ENCODE measurements around the gene MORN3.

Gene MORN3

DNA sequence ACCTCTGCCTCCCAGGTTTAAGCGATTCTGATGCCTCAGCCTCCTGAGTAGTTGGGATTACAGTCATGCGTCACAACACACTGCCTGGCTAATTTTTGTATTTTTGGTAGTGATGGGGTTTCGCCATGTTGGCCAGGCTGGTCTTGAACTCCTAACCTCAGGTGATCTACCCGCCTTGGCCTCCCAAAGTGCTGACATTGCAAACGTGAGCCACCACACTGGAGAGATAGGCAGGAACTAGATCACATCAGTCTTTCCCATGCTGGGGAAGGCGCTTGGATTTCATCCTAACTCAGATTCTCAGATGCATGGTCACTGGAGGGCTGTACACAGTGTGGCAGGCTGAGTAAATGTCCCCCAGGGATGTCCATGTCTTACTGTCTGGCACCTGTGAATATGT is 61.2 kb downstream of the MORN3 start:
- no peak overlapping the region for H3K4me2 ChIP-seq (ENCODE audit: low read depth, low read length, poor library complexity, severe bottlenecking)
- H4K20me1 ChIP-seq (ENCODE audit: insufficient read depth, low read length, poor library complexity, severe bottlenecking) = no peaks in the 10 kb centered on the region
- H3K4me3 ChIP-seq (ENCODE audit: low read length, poor library complexity, severe bottlenecking) = no peak overlapping the region
- H3F3A ChIP-seq (ENCODE audit: low read depth) = no peaks in the 10 kb centered on the region
- H3K4me1 ChIP-seq (ENCODE audit: insufficient read depth, low read length, poor library complexity, severe bottlenecking) = peaks cover 6% of the 10 kb centered on the region
- TF ChIP-seq, protein P1, sequence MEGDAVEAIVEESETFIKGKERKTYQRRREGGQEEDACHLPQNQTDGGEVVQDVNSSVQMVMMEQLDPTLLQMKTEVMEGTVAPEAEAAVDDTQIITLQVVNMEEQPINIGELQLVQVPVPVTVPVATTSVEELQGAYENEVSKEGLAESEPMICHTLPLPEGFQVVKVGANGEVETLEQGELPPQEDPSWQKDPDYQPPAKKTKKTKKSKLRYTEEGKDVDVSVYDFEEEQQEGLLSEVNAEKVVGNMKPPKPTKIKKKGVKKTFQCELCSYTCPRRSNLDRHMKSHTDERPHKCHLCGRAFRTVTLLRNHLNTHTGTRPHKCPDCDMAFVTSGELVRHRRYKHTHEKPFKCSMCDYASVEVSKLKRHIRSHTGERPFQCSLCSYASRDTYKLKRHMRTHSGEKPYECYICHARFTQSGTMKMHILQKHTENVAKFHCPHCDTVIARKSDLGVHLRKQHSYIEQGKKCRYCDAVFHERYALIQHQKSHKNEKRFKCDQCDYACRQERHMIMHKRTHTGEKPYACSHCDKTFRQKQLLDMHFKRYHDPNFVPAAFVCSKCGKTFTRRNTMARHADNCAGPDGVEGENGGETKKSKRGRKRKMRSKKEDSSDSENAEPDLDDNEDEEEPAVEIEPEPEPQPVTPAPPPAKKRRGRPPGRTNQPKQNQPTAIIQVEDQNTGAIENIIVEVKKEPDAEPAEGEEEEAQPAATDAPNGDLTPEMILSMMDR (conservative IDR thresholded peaks at IDR 0.05; ENCODE audit: low read length) = no peak
- TF ChIP-seq EZH2phosphoT487 (IDR thresholded peaks at IDR 0.05; ENCODE audit: borderline replicate concordance) = no peak
- no peaks in the 10 kb centered on the region for H3K27me3 ChIP-seq (ENCODE audit: insufficient read depth, low read length, poor library complexity, severe bottlenecking)
- H3K9me3 ChIP-seq (ENCODE audit: insufficient read depth, low read depth, low read length) = no peaks in the 10 kb centered on the region
- no peaks in the 10 kb centered on the region for H3K36me3 ChIP-seq (ENCODE audit: insufficient read depth, low read length)
- H3K79me2 ChIP-seq (ENCODE audit: insufficient read depth, low read length) = no peaks in the 10 kb centered on the region
- no peaks in the 10 kb centered on the region for H3K9me2 ChIP-seq (replicated peaks; ENCODE audit: low read depth, low read length)
- no peak overlapping the region for H3K9ac ChIP-seq (ENCODE audit: low read depth, low read length, poor library complexity, severe bottlenecking)
- H2AFZ ChIP-seq (ENCODE audit: low read length) = no peak overlapping the region

DNA sequence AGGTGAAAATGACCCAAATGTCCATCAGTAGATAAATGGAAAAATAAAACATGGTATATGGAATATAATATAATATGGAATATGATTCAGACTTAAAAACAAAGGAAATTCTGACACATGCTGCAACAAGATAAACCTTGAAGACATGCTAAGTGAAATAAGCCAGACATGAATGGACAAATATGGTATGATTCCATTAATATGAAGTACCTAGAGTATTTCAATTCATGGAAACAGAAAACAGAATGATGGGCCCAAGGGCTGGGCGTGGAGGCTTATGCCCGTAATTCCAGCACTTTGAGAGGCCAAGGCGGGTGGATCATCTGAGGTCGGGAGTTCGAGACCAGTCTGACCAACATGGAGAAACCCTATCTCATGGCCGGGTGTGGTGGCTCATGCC is 65.9 kb downstream of the MORN3 start:
- Histone ChIP-seq H3K4me3 (ENCODE audit: low read length, poor library complexity, severe bottlenecking) (no peak overlapping the region), H3F3A (ENCODE audit: low read depth) (no peaks in the 10 kb centered on the region), H3K4me1 (ENCODE audit: insufficient read depth, low read length, poor library complexity, severe bottlenecking) (no peaks in the 10 kb centered on the region), H3K36me3 (ENCODE audit: insufficient read depth, low read length) (no peaks in the 10 kb centered on the region), H3K4me2 (ENCODE audit: low read depth, low read length, poor library complexity, severe bottlenecking) (no peak overlapping the region), H3K9me2 (replicated peaks; ENCODE audit: low read depth, low read length) (no peaks in the 10 kb centered on the region), H3K9me3 (ENCODE audit: insufficient read depth, low read depth, low read length) (no peaks in the 10 kb centered on the region), H3K79me2 (ENCODE audit: insufficient read depth, low read length) (no peaks in the 10 kb centered on the region), H3K9ac (ENCODE audit: low read depth, low read length, poor library complexity, severe bottlenecking) (no peak overlapping the region), H4K20me1 (ENCODE audit: insufficient read depth, low read length, poor library complexity, severe bottlenecking) (no peaks in the 10 kb centered on the region), H3K27me3 (ENCODE audit: insufficient read depth, low read length, poor library complexity, severe bottlenecking) (no peaks in the 10 kb centered on the region), H2AFZ (ENCODE audit: low read length) (no peak overlapping the region)
- TF ChIP-seq, protein P1 (conservative IDR thresholded peaks at IDR 0.05; ENCODE audit: low read length) = no peak
- TF ChIP-seq EZH2phosphoT487 (IDR thresholded peaks at IDR 0.05; ENCODE audit: borderline replicate concordance) = no peak

DNA sequence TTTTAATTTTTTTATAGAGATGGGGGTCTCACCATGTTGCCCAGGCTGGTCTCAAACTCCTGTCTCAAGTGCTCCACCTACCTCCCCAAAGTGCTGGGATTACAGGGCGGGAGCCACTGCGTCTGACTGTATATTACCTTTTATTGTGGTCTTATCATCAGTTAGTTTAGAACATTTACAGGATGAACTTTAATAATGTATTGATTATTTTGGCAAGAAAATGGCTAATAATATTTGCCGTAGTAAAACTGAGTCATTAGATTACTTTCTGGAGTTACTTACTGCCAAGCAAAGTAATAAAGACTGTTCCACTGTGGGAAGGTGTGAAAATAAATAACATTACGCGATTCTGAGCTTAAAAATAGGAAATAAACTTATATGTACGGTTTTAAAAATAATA is 66.7 kb downstream of the MORN3 start:
- H3K9ac ChIP-seq (ENCODE audit: low read depth, low read length, poor library complexity, severe bottlenecking) = no peak overlapping the region
- no peaks in the 10 kb centered on the region for H3K27me3 ChIP-seq (ENCODE audit: insufficient read depth, low read length, poor library complexity, severe bottlenecking)
- no peaks in the 10 kb centered on the region for H4K20me1 ChIP-seq (ENCODE audit: insufficient read depth, low read length, poor library complexity, severe bottlenecking)
- no peak overlapping the region for H3K4me2 ChIP-seq (ENCODE audit: low read depth, low read length, poor library complexity, severe bottlenecking)
- H3K4me1 ChIP-seq (ENCODE audit: insufficient read depth, low read length, poor library complexity, severe bottlenecking) = no peaks in the 10 kb centered on the region
- no peaks in the 10 kb centered on the region for H3F3A ChIP-seq (ENCODE audit: low read depth)
- no peaks in the 10 kb centered on the region for H3K79me2 ChIP-seq (ENCODE audit: insufficient read depth, low read length)
- H3K9me2 ChIP-seq (replicated peaks; ENCODE audit: low read depth, low read length) = no peaks in the 10 kb centered on the region
- TF ChIP-seq, protein P1 (conservative IDR thresholded peaks at IDR 0.05; ENCODE audit: low read length) = no peak
- TF ChIP-seq EZH2phosphoT487 (IDR thresholded peaks at IDR 0.05; ENCODE audit: borderline replicate concordance) = no peak
- H3K36me3 ChIP-seq (ENCODE audit: insufficient read depth, low read length) = no peaks in the 10 kb centered on the region
- no peak overlapping the region for H3K4me3 ChIP-seq (ENCODE audit: low read length, poor library complexity, severe bottlenecking)
- no peaks in the 10 kb centered on the region for H3K9me3 ChIP-seq (ENCODE audit: insufficient read depth, low read depth, low read length)
- no peak overlapping the region for H2AFZ ChIP-seq (ENCODE audit: low read length)

Measured in Loucy (cell line).